A549 (cell line): ENCODE measurements around the gene ATRX.

Experiments used
- CHD2 ChIP-seq: fragments of 150-350 bp; IDR thresholded peaks from 2 replicates; pipeline ENCODE4 v1.6.1; 2014; ENCODE audit warnings: low read length; ENCODE audit not compliant: partially characterized antibody
- CHD4 ChIP-seq: fragments of 200-600 bp; sonication (generic); IDR thresholded peaks from 2 replicates; pipeline ENCODE4 v1.6.1; 2016; ENCODE audit warnings: antibody characterized with exemption, mild to moderate bottlenecking, borderline replicate concordance
- CTCF ChIP-seq: fragments of >200 bp; sonication (Bioruptor Twin); formaldehyde crosslinking; IDR thresholded peaks from 3 replicates; pipeline ENCODE4 v1.5.1; 2016
- GATA3 ChIP-seq: IDR thresholded peaks from 2 replicates; pipeline ENCODE4 v1.6.1; 2012; ENCODE audit warnings: borderline replicate concordance
- HOXB13 ChIP-seq: fragments of 250-450 bp; sonication (Bioruptor Pico); IDR thresholded peaks from 2 replicates; pipeline ENCODE4 v1.5.0; 2020; ENCODE audit warnings: low read depth, mild to moderate bottlenecking, moderate library complexity
- MAX ChIP-seq: IDR thresholded peaks from 2 replicates; pipeline ENCODE4 v1.6.1; 2012
- NPAS2 ChIP-seq: fragments of 250-450 bp; sonication (Bioruptor Pico); IDR thresholded peaks from 2 replicates; pipeline ENCODE4 v1.8.0; 2022; ENCODE audit warnings: mild to moderate bottlenecking, moderate library complexity, borderline replicate concordance
- PBX3 ChIP-seq: IDR thresholded peaks from 2 replicates; pipeline ENCODE4 v1.6.1; 2012
- PHF8 ChIP-seq: fragments of 200-600 bp; sonication (generic); IDR thresholded peaks from 2 replicates; pipeline ENCODE4 v1.6.1; 2016; ENCODE audit warnings: low read depth, mild to moderate bottlenecking, antibody characterized with exemption, moderate library complexity, borderline replicate concordance
- REST ChIP-seq: fragments of 200-600 bp; sonication (generic); IDR thresholded peaks from 2 replicates; pipeline ENCODE4 v1.6.1; 2016; ENCODE audit warnings: antibody characterized with exemption, mild to moderate bottlenecking, moderate library complexity

GRCh38 chrX:77694491-77694890, 91.5 kb downstream of the ATRX start:
- TF ChIP-seq CTCF: no peak
- no peak for TF ChIP-seq MAX
- no peak for TF ChIP-seq PBX3
- no peak for TF ChIP-seq CHD4
- TF ChIP-seq NPAS2 (CRISPR knock-in tag): no peak
- no peak for TF ChIP-seq CHD2
- TF ChIP-seq PHF8: no peak
- TF ChIP-seq GATA3: no peak
- TF ChIP-seq REST: no peak
- TF ChIP-seq HOXB13: no peak
